GM12875 (cell line): ENCODE results near the gene ZNF135.

Source experiments
- H3K4me3 ChIP-seq: one replicate; pipeline ENCODE4 v1.5.1; 2011; ENCODE audit warnings: low read depth, low read length, control low read depth
- TF ChIP-seq, protein P1 (sequence below): IDR thresholded peaks from 2 replicates; pipeline ENCODE4 v1.5.1; 2011; ENCODE audit warnings: low read depth, mild to moderate bottlenecking, control low read depth, inconsistent platforms, low read length, moderate library complexity, borderline replicate concordance; ENCODE audit not compliant: insufficient read depth

The ZNF135 gene

DNA sequence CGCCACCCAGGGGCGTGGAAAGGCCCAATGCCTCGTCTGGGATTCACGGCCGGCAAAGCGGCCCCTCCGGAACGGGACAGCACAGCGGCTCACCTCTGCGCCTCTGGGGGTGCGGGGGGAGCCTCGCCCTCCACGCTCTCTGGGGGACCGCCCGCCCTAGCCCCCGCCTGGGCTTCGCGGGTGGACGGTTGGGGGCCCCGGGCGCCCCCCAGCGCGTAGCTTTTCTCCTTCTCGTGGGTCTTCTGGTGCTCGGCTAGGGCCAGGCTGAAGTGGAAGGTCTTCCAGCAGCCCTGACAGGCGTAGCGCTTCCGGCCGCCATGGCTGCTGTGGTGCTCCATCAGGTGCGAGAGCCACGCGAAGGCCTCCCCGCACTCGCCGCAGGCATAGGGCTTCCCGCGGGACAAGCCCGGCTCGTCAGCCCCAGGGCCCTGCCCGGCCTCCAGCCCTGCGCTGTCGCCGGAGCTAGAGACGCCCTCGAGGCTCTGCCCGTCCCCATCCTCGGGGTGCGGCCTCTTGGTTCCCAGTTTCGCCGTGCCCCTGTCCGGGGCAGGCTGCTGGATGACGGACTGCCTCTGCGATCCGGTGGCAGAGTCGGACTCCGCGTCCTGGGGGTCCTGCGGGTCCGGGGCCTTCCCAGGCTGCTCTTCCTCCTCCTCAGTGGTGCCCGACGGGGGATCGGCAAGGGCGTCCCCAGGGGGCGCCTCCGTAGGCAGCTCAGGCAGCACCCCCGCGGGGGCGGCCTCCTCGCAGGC lies 25.7 kb downstream of the ZNF135 start:
- H3K4me3 ChIP-seq = no peak overlapping the region
- TF ChIP-seq, protein P1, sequence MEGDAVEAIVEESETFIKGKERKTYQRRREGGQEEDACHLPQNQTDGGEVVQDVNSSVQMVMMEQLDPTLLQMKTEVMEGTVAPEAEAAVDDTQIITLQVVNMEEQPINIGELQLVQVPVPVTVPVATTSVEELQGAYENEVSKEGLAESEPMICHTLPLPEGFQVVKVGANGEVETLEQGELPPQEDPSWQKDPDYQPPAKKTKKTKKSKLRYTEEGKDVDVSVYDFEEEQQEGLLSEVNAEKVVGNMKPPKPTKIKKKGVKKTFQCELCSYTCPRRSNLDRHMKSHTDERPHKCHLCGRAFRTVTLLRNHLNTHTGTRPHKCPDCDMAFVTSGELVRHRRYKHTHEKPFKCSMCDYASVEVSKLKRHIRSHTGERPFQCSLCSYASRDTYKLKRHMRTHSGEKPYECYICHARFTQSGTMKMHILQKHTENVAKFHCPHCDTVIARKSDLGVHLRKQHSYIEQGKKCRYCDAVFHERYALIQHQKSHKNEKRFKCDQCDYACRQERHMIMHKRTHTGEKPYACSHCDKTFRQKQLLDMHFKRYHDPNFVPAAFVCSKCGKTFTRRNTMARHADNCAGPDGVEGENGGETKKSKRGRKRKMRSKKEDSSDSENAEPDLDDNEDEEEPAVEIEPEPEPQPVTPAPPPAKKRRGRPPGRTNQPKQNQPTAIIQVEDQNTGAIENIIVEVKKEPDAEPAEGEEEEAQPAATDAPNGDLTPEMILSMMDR = no peak

DNA sequence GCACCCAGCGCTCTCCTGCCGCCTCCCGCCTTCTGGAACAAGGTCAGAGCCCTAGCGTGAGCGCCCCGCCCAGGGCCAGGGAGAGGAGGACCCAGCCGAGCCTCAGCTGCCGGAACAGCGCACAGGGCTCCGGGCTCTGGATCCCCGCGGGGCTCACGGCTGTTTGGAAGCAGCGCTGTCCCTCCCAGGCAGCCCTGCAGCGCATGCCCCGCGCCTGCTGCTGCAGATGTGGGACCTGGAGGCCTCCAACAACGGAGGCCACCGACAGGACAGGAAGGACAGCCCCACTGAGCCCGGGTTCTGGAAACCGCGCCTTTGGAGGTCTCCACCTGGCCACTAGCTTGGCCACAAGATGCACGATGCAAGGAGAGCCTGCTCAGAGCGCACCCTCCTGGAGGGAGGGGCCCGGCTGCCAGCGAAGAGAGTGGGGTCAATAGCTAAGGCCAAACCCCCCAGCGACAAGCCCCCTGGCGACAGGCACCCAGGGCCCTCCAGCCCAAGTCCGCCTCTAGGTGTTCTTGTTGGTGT lies 26.3 kb downstream of the ZNF135 start:
- H3K4me3 ChIP-seq = no peak overlapping the region
- TF ChIP-seq, protein P1 = no peak

DNA sequence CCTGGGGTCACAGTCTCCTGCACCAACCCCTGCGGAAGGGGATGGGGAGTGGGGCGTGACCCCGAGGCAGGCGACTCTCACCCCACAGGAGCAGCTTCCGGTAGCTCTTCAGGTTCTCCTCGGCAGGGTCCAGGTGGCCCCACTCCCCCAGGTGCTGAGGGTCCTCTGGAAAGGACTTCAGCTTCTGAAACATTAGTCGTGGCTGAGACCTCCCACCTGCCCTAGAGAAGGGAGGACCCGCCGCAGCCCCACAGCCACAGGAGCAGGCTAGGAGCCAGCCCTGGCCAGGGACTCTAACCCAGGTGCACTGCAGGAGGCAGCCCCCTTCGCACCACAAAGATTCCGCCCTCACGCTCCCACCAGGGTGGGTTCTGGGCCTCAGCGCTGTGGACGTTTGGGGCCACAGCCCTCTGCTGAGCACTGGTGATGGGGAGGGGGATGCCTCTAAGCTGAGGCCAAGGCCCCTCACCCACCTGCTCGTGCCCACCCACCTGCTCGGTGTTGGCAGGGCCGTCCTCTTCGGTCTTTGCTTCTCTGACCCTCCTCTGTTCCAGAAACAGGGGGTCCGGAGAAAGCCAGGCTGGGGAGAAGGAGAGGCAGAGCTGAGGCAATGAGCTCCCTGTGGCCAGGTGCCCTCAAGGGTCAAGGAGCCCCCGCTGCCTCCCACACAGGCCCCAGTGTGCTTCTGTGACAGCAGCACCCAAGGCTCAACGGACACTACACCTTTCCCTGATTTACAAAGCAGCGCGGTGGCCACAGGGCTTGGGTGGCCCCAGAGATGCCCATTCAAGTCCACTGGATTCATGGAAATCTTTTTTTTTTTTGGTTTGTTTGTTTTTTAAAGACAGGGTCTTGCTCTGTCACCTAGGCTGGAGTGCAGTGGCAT lies 28.0 kb downstream of the ZNF135 start:
- H3K4me3 ChIP-seq = no peak overlapping the region
- TF ChIP-seq, protein P1 = no peak

DNA sequence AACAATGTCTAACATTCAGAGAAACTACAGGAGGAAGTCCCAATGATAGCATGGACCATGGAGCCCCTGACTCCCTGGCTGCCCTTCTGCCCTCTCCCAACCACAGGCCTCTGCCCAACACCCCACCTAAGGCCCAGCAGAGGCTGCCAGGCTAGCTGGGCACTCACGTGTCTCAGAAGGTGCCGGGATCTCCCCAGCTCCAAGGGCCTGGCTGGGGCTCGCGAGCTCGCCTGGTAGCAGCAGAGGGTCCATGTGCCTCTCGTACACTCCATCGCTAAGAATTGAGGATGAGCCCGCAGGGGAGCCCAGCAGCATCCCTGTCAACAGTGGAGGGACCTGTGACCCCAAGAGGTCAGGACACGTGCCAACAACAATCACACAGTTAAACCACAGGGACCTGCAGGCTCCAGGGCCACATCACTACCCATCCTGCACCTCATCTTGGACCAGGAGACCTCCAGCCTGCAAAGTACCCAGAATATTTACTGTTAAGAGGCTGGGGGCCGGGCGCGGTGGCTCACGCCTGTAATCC lies 29.5 kb downstream of the ZNF135 start:
- TF ChIP-seq, protein P1 = no peak
- H3K4me3 ChIP-seq = no peak overlapping the region

DNA sequence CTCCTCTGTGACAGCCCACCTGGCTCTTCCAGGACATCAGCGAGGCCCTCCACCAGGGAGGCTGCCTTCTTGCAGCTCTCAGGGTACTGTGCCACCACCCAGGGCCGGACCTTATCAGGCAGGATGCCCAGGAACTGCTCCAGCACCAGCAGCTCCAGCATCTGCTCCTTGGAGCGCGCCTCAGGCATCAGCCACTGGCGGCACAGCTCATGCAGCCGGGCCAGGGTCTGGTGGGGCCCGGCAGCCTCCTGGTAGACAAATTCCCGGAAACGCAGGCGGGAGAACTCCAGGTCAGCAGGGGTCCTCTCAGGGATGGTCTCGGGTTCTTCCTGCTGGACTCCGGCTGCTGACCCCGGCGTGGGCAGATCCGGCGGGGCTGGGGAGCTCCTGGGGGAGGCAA lies 30.8 kb downstream of the ZNF135 start:
- TF ChIP-seq, protein P1 = no peak

DNA sequence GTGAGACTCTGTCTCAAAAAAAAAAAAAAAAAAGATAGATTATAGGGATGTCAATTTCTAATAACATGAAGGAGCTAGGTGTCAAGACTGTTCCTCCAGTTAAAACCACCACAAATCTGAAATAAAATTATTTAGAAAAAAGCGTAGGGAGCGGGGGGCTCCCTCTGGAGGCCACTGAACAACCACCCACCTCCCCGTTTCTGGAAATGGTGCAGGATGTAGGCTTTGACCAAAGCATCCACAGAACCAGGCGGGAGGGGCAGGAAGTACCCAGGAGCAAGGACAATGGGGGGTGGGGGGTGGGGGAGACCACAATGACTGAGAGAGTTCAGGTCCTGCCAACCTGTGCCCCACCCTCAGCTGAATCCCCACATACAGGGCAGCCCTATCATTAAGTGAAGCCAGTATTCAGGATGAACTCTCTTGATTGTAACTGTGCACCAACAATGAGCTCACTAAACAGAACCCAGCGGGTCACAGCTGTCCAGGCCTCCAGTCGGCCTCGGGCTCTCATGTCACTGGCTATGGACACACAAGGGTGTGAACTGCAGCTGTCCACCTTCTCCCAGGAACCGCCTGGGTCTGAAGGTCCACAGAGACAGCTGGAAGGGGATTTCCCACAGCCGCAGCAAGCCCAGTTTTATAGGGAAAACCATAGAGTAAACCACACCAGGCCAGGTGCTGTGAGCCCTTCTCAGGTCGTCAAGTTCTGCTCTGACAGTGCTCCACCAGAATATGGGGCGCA lies 32.3 kb downstream of the ZNF135 start:
- no peak overlapping the region for H3K4me3 ChIP-seq
- TF ChIP-seq, protein P1 = no peak

More for the DNA sequence above, 30.8 kb downstream of the ZNF135 start:
- no peak overlapping the region for H3K4me3 ChIP-seq
